NCI-H345 (cell line): ENCODE measurements around the gene KCNH6.

Experiments used
- DNase-seq: peaks from one replicate; lab custom pipeline; 2025; lab: John Stamatoyannopoulos, UW

Gene KCNH6

GRCh38 chr17:63488851-63489250 is 34.3 kb upstream of the KCNH6 start:
- DNase-seq: no peak

- DNase-seq: no peak
These were observed 33.9 kb upstream of the KCNH6 start for GRCh38 chr17:63489291-63489690.

DNA sequence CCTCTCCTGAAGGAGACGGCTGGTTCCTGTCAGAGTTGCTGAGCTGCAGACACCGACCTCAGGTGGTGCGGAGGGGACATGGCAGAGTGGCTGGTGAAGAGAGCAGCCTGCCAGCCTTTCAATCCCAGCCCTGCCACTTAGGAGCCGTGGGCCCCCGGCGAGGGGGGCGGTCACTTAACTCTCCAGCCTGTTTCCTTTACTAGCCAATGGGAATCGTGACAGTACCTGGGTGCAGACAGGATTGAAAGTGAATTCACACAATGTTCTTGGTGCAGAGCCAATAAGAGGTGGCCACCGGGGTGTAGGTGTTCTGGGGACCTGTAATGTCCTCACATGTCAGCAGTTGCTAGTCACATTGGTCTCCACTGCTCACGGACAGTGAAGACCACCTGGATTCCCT is 32.8 kb upstream of the KCNH6 start:
- no peak for DNase-seq

DNA sequence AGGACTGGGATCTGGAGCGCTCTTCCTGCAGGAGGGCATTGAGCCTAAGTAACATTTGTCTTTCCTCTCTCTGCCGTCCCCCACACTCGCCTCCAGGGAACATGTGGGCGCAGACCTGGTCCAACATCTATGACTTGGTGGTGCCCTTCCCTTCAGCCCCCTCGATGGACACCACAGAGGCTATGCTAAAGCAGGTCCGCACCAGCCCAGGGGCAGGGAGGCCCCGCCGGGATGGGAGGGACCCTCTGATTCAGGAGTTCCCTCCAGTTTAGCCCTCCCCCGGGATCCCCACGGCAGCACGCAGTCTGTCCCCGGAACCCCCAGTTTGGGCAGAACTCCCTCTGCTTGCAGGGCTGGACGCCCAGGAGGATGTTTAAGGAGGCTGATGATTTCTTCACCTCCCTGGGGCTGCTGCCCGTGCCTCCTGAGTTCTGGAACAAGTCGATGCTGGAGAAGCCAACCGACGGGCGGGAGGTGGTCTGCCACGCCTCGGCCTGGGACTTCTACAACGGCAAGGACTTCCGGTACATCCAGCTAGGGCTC is 32.2 kb upstream of the KCNH6 start:
- DNase-seq: no peak

DNA sequence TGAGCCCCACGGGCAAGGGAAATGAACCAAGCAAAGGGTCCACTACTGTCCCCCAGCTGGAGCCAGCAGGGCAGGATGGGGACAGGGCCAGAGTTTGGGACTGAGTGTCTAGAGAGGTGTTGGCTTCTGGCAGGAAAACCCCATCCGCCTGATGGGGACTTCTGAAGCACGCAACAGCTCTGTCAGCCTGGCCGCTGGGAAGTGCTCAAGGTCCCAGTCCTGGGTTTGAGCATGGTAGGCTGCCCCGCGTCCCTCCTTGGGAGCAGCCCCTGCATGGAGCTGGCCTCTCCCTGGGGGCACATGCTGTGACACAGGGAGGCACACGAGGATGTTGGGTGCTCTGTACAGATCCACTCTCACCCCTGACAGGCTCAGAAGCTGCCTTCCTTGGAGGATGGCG is 31.7 kb upstream of the KCNH6 start:
- no peak for DNase-seq

- no peak for DNase-seq
These were observed 31.1 kb upstream of the KCNH6 start for GRCh38 chr17:63491977-63492618.

GRCh38 chr17:63492940-63493339 is 30.2 kb upstream of the KCNH6 start:
- no peak for DNase-seq

- DNase-seq: no peak
These were observed 29.7 kb upstream of the KCNH6 start for GRCh38 chr17:63493411-63493810.

GRCh38 chr17:63494300-63494928 is 28.7 kb upstream of the KCNH6 start:
- DNase-seq: no peak

DNA sequence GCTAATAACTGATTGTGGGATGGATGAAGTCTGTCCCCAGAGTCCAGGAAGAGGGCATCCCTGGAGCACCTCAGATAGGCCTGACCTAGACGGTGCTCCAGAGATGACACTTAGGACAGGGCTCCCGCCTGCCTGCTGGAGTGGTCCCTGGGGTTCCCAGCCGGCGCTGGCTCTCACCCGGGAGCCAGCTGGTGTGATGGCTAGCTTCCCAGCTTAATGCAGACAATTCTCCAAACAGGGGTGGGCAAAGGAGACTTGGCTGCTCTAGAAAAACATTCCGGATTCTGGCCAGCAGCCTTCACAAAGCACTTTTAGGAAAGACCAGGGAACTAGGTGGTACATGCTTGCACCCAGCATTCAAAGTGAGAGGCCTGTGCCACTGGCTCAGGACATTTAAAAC is 27.7 kb upstream of the KCNH6 start:
- DNase-seq: no peak

- DNase-seq: no peak
These were observed 27.0 kb upstream of the KCNH6 start for GRCh38 chr17:63496177-63496576.

DNA sequence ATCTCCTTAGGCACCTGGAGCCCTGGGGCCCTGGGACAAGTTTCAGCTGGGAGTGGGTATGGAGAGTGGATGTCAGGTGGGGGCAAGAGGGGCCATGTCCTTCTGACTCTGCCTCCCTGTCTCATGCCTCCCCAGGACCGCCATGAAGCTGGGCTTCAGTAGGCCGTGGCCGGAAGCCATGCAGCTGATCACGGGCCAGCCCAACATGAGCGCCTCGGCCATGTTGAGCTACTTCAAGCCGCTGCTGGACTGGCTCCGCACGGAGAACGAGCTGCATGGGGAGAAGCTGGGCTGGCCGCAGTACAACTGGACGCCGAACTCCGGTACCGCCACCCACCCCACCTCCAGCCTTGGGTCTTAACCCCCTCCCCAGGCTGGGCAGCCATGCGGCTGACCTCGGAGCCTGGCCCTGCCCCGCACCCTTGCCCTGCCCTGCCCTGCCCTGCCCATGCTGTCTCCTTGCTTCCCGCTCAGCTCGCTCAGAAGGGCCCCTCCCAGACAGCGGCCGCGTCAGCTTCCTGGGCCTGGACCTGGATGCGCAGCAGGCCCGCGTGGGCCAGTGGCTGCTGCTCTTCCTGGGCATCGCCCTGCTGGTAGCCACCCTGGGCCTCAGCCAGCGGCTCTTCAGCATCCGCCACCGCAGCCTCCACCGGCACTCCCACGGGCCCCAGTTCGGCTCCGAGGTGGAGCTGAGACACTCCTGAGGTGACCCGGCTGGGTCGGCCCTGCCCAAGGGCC is 26.3 kb upstream of the KCNH6 start:
- DNase-seq: no peak

- DNase-seq: peak; percentile 76
These were observed 25.3 kb upstream of the KCNH6 start for GRCh38 chr17:63497708-63498483.

DNA sequence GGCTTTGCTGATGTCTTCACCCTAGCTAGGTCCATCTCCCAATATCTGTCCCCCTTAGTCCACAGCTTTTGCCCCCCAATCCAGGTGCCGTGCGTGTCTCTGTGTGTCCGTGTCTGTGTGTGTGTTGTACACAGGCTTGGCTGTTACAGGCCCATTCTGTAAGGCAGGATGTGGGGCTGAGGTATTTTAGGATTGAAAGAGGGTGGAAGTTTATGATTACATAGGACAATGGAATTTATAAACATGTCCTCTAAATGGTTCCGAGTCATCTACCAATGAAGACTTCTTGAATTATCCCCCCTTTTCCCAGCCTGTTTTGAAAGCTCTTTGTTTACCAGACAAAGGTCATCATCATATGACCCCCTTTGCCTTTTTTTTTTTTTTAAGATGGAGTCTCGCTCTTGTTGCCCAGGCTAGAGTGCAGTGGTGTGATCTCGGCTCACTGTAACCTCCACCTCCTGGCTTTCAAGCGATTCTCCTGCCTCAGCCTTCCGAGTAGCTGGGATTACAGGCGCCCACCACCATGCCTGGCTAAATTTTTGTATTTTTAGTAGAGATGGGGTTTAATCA is 24.4 kb upstream of the KCNH6 start:
- no peak for DNase-seq

- DNase-seq: no peak
These were observed 22.4 kb upstream of the KCNH6 start for GRCh38 chr17:63500543-63501390.

GRCh38 chr17:63503341-63503705 is 19.8 kb upstream of the KCNH6 start:
- peak; percentile 46 for DNase-seq

DNA sequence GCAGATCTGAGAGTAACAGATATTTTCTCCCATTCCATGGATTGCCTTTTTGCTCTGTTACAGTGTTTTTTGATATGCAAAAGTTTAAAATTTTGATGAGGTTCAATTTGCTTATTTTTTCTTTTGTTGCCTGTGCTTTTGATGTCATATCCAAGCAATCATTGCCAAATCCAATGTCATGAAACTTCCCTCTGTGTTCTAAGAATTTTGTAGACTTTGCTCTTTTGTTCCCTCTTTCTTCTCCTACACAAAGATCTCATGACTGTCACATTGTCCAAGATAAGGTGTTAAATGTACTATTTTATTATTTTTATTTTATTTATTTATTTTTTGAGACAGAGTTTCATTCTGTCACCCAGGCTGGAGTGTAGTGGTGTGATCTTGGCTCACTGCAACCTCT is 18.9 kb upstream of the KCNH6 start:
- DNase-seq: no peak

DNA sequence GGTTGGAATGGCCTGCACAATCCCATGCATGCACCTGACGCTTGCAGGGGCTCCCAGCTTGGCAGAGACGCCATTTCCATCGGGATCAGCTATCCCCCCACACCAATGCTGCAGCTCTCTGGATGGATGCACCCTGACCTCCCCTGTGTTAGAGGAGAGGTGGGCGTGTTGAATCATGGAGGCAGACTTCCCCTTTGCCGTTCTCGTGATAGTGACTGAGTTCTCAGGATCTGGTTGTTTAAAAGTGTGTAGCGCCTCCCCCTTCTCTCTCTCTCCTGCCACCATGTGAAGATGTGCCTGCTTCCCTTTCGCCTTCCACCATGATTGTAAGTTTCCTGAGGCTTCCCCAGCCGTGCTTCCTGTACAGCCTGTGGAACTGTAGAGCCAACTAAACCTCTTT is 17.8 kb upstream of the KCNH6 start:
- DNase-seq: no peak

- DNase-seq: no peak
These were observed 16.5 kb upstream of the KCNH6 start for GRCh38 chr17:63506627-63507026.

- no peak for DNase-seq
These were observed 11.8 kb upstream of the KCNH6 start for GRCh38 chr17:63511331-63511730.

DNA sequence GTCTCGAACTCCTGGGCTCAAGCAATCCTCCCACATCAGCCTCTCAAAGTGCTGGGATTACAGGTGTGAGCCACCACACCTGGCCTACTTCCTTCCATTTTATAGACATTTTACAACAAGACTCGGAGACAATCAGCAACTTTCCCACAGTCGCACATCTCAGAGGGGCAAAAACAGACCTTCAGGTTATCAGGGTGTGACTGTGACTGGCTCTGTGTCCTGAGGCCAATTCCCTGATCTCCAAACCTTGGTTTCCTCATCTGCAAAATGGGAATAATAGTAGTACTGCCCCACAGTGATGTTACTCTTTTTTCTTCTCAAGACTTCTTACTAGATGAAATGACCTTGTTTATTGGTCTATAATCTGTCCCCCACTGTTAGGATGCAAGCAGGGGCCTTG is 10.8 kb upstream of the KCNH6 start:
- no peak for DNase-seq
